IPS-18c (cell line): ENCODE measurements around the gene ANKH.
"Not testable (repeated sequence)": the region's sequence is repeated elsewhere in the genome, so short reads cannot be mapped to it uniquely, and the experiment has no call there.

ENCODE experiments used
- H3K4me3 ChIP-seq: 2 replicates; pipeline ENCODE4 v1.7.0; 2013; ENCODE audit warnings: low read depth, mild to moderate bottlenecking, low read length, moderate library complexity; ENCODE audit not compliant: insufficient read depth
- H3K9me3 ChIP-seq: one replicate; pipeline ENCODE4 v1.6.1; 2013; ENCODE audit warnings: mild to moderate bottlenecking, low read length, moderate library complexity; ENCODE audit not compliant: control insufficient read depth, insufficient read depth

The ANKH gene

GRCh38 chr5:14895301-14895700 is 23.7 kb upstream of the ANKH start:
- no peaks in the 10 kb centered on the region for H3K9me3 ChIP-seq
- no peak overlapping the region for H3K4me3 ChIP-seq

DNA sequence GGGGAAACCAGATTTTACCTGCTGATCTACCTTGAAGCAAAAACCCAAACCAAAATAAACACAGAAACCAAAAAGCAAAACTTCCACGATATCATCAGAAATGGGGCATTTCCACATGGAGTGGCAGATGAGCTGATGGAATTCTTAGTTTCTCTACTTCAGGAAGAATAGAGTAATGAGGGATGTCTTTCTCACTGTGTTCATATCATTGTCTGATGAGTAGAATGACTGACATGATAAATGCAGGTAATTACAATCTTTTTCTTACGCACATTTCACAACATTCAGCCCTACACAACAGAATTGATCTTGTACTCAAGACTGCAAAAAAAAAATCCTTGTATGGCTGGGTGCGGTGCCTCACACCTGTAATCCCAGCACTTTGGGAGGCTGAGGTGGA is 23.2 kb upstream of the ANKH start:
- H3K4me3 ChIP-seq, result no peak overlapping the region
- no peaks in the 10 kb centered on the region for H3K9me3 ChIP-seq

GRCh38 chr5:14893381-14893780 is 21.8 kb upstream of the ANKH start:
- Histone ChIP-seq H3K9me3 (no peaks in the 10 kb centered on the region), H3K4me3 (no peak overlapping the region)

- Histone ChIP-seq H3K4me3 (no peak overlapping the region), H3K9me3 (no peaks in the 10 kb centered on the region)
Measured at GRCh38 chr5:14890846-14891245, 19.3 kb upstream of the ANKH start.

- Histone ChIP-seq H3K4me3 (no peak overlapping the region), H3K9me3 (no peaks in the 10 kb centered on the region)
Measured at GRCh38 chr5:14884062-14884612, 12.6 kb upstream of the ANKH start.

- Histone ChIP-seq H3K9me3 (no peaks in the 10 kb centered on the region), H3K4me3 (no peak overlapping the region)
Measured at GRCh38 chr5:14882658-14883580, 11.3 kb upstream of the ANKH start.

- no peaks in the 10 kb centered on the region for H3K9me3 ChIP-seq
- no peak overlapping the region for H3K4me3 ChIP-seq
Measured at GRCh38 chr5:14881826-14882225, 10.2 kb upstream of the ANKH start.

GRCh38 chr5:14880688-14881087 is 9.1 kb upstream of the ANKH start:
- Histone ChIP-seq H3K4me3 (no peak overlapping the region), H3K9me3 (no peaks in the 10 kb centered on the region)

DNA sequence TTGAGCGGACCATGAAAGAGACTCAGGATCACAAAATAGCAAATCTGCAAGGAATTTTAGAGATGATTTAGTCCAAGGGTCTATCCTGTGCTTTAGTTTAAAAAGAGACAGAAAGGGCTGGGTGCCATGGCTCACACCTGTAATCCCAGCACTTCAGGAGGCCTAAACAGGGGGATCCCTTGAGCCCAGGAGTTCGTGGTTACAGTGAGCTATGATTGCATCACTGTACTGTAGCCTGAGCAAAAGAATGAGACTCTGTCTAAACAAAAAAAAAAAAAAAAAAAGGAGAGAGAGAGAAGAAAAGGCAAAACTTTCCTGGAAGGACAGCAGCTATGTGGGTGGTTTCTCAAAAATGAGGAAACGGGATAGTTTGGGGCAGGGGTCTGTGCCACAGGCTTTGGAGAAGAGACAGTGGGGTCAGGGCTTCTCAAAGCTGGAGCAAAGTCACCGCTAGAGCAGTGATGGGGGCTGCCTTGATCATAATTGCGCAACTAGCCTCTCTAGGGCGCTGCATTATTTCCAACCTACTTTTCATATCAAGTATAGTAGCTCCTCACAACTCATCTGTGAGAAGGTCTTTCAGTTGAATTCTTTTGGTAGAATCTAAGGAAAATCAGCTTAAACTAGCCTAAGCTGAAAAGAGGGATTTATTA is 8.5 kb upstream of the ANKH start:
- Histone ChIP-seq H3K4me3 (no peak overlapping the region), H3K9me3 (no peaks in the 10 kb centered on the region)

- no peak overlapping the region for H3K4me3 ChIP-seq
- H3K9me3 ChIP-seq, result no peaks in the 10 kb centered on the region
Measured at GRCh38 chr5:14879393-14879792, 7.8 kb upstream of the ANKH start.

DNA sequence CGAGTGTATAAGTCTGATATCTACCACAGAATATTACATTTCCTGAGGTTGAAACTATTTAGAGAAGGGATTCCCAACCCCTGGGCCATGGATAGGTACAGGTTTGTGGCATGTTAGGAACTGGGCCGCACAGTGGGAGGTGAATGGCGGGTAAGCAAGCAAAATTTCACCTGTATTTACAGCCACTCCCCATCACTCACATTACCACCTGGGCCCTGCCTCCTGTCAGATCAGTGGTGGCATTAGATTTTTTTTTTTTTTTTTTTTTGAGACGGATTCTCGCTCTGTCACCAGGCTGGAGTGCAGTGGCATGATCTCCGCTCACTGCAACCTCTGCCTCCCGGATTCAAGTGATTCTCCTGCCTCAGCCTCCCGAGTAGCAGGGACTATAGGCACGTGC is 6.6 kb upstream of the ANKH start:
- H3K9me3 ChIP-seq, H3K4me3 ChIP-seq: not testable (repeated sequence)

DNA sequence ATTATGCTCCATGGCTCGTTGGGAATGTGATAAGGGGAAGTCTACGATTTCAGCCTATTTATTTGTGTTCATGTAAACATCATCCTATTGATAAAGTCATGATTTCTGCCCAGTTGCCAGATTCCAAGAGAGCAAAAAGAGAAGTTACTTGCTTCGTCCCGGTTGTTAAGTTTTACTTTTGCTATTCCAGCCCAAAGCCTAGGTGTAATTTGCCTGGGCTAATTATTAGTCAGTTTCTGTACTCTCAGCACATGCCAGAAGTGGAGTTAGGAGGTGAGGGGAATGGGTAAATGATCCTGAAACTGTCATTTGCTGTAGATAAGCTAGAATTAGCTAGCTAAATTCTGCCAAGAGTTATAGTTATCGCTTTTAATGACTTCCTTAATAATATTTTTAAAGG is 4.5 kb upstream of the ANKH start:
- Histone ChIP-seq H3K9me3 (no peaks in the 10 kb centered on the region), H3K4me3 (no peak overlapping the region)

GRCh38 chr5:14873790-14874189 is 2.2 kb upstream of the ANKH start:
- Histone ChIP-seq H3K9me3 (no peaks in the 10 kb centered on the region), H3K4me3 (no peak overlapping the region)

- H3K9me3 ChIP-seq, result no peaks in the 10 kb centered on the region
Measured at GRCh38 chr5:14873093-14873492, 1.5 kb upstream of the ANKH start.

DNA sequence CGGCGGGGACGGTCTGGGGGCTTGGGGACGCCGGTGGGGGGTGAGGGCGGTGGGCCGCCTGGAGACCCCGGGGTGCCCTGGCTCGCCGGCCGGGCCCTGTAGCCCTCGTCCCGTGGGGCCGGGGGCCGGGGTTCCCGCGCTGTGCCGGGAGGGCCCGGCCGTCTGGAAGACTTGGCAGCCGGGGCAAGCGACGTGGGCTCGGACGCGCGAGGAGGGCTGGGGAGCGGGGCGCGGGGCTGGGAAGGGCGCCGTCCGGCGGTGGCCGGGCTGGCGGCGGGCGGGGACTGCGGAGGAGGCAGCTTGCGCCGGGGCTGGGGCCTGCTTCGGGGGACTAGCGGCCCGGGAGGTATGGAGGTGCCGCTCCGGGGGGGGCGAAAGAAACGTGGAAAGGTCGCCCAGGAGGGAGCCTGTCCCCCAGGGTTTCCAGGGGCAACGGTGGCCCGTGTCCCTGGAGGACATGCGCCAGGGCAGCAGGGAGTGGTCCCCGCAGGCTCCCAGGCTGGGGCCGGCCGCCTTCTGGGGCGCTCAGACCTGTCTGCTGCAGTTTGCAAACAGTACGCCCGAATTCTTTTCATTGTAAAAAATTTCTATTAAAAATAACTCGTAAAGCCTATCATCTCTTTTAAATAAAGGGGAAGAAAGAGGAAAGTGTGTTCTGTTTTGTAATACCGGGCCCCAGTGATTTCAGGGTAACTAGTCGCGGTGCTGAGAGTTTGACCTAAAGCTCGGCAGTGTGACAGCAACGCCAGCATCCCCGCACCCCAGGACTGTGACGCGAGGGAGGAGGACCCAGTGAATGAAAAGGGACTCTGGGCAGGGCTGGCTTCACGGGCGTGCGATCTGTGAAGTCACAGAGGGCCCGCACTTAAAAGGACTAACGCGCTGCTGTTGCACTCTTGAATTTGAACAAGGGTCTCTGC is 752 bp upstream of the ANKH start:
- Histone ChIP-seq H3K9me3 (no peaks in the 10 kb centered on the region), H3K4me3 (peak overlapping the region; percentile 67)

More at GRCh38 chr5:14873093-14873492, 1.5 kb upstream of the ANKH start:
- H3K4me3 ChIP-seq, result no peak overlapping the region

- H3K9me3 ChIP-seq, result no peaks in the 10 kb centered on the region
- peak overlapping the region; percentile 62 for H3K4me3 ChIP-seq
Measured at GRCh38 chr5:14870337-14871213, 1.0 kb downstream of the ANKH start.
